COR-L47 (cell line): Measurements from ENCODE around the gene FOXK2.
"Not testable (repeated sequence)": the region's sequence is repeated elsewhere in the genome, so short reads cannot be mapped to it uniquely, and the experiment has no call there.

Experiments
- DNase-seq: peaks from one replicate; lab custom pipeline; 2025; lab: John Stamatoyannopoulos, UW

The FOXK2 gene

DNA sequence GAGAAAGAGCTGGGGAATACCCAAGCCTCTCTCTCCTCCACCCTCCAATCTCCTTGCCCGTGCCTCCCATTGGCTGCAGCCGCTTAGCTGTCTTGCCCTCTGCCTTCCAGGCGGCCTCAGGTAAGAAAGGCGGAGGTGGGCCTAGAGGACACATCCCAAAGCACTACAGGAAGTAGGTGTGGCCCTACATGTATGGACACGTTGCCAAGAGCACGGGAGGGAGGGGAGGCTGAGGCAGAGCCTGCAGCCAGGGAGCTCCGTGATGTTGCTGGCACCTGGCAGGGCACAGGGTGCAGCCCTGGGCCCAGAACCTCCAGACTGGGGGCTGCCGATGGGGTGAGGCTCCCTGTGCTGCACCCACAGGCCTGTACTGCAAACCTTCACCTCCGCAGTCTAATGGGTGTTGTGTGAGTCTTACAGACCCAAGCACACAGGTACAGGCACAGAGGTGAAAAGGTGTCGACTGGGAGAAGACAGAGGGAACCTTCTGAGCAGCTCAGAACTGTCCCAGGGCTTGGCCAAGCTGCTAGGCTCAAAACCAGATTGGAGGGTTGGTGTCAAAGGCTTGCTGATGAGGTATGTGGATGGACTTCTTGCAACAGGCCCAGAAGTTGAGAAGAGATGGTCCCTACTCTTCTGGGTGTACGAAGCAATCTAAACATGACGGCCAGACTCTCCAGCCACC, 23.5 kb upstream of the FOXK2 start:
- peak; percentile 59 for DNase-seq

DNA sequence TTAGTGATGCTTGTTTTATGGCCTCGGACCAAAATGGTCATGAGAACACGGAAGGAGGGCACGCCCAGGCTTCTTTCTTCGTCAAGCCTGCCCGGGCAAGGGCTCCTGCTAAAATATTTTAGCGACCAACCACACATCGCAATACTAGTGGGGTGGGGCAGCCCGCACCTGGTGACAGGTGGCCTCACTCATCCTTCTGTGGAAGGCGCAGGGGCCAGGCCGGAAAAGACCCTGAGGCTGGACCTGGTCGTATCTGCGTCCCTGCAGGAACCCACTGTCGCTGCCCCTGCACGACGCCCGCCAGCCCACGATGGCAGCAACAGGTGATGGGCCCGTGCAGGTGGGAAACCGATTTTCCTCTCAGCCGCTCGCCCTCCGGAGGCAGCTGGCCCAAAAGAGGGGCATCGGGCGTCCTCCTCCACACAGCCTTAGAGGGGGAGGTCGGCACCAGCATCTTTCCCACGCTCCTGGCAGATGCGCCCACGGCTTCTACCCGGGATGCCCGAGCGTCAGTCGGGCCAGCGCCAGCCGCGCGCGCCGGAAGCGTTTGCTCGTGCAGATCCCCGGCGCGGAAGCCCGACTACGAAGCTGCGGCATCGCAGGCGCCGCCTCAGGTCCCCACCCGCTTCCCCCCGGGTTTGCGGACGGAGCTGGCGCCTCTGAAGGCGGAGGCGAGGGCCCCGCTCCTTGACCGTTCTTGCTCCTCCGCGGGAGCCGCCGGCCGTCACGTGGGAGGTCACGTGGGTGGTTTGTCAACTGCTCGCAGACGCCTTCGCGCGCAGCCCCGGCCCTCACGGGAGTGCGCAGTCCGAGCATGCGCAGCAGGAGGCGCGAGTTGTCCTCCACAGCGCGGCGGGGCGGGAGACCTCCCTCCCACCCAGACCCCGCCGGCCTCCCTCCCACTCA, 22.8 kb upstream of the FOXK2 start:
- peak; percentile 95 for DNase-seq

DNA sequence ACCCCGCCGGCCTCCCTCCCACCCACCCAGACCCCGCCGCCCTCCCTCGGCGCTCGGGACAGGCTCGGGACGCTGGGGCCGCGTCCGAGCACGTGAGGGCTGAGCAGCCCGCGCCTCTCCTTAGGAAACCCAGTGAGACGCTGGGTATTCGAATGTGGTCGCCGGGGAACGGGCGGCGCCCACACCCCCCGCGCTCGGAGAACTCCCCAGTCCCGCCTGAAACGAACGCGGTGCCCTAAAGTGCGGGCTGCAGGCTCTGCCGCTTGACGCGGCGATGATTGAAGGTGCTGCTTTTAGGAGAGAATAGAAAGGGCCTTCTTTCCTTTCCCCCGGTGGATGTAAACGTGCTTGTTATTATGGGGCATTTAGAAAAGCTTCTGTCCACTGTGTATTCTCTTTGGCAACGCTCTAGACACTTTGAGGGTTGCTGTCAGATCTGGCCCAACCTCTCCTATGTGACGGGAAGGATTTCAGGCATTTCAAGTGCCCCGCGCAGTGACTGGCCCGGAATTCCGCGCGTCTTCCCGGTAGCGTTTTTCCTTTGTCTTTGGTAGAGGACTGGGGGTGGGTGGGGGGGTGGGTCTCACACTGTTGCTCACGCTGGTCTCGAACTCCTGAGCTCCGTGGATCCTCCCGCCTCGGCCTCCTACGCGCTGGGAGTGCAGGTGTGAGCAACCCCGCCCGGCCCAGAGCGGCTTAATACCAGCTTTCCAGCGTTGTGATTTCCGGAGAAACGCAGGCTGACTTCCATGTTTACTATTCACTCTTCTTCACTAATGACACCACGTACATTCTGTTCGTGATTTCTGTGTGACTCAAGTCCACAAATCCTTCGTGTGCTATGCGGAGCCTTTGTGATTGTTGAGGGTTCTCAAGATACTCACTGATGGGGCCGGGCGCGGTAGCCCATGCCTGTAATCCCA, 21.8 kb upstream of the FOXK2 start:
- DNase-seq, result peak; percentile 45

DNA sequence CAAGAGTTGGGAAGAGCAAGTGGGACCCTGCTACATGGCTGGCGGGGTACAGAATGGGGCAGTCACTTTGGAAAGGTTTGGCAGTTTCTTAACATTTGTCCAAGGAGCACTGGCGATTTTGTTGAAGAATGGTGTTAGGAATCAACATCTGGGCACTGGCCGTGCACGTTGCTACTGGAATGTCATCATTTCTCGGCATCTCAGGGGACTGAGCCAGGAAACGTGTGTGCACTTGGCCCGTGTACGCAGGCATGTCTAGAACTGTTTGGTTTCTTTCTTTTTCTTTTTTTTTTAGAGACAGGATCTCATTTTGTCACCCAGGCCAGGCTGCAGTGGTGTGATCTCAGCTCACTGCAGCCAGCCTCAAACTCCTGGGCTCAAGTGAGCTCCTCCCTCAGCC, 17.3 kb upstream of the FOXK2 start:
- no peak for DNase-seq

DNA sequence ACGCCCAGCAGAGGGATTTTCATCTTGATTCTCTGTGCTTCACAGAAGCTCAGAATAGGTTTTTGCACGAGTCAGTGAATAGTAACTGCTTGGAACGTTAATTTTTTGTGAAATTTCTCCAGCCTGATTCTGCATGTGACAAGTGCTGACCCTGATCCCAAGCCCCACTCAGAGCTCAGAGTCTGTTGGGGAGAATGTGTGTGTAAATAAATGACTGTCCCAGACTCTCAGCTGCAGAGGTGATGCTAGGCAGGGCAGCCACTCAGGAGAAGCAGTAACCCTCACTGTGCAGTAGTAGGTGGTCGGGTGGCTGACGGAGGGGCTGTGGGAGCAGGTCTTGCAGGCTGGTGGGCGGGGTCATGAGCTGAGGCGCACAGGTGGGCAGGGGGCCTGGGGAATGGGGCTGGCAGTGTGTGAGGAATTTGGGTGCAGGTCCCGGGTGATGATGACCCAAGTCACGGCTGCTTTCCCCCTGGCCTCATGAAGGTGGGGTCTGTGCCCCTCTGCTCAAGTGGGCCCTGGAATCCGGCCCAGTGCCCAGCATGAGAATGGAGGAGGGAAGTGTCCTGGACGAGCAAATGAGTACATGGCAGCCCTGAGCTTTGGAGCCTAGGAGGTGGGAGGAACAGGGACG, 16.3 kb upstream of the FOXK2 start:
- DNase-seq, result no peak

DNA sequence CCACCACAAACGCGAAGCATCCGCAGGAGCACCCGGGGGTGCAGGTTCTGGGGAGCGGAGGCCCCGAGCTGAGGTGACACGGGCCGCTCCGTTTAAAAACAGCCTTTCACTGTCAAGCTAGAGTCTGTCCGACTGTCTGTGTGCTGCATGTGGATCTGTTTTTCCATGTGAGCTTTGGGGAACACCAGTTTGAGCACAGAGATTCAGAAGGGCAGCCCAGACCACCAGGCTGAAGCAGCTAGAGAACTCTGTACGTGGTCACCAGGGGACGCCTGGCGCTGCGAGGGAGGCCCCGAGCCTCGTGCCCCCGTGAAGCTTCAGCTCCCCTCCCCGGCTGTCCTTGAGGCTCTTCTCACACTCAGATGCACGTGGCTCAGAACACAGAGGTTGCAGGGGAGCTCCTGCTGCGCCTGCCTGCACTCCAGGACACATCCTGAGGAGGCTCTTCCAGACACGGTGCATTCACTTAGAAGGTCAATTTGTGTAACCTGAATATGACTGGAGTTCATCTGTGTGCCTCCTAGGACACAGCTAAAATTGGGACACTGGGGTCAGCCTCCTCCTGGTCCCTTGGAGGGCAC, 15.7 kb upstream of the FOXK2 start:
- DNase-seq, result no peak

DNA sequence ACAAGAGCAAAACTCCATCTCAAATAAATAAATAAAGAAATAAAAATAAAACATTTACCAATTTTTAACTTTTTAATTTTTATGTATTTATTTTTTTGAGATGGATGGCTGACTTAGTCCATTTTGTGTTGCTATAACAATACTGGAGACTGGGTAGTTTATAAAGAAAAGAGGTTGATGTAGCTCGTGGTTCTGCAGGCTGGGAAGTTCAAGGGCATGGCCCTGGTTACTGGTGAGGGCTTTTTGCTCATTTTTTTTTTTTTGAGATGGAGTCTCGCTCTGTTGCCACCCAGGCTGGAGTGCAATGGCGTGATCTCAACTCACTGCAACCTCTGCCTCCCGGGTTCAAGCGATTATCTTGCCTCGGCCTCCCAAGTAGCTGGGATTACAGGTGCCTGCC, 14.2 kb upstream of the FOXK2 start:
- no peak for DNase-seq

DNA sequence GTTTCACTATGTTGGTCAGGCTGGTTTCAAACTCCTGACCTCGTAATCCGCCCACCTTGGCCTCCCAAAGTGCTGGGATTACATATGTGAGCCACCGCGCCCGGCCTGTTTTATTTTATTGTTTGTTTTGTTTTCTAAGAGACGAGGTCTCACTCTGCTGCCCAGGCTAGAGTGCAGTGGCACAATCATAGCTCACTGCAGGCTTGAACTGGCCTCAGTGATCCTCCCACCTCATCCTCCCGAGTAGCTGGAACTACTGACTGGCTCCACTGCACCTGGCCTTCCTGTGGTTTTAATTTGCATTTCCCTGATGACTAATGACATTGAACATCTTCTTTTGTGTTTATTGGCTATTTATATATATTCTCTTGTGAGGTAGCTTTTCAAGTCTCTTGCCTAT, 13.1 kb upstream of the FOXK2 start:
- not testable (repeated sequence) for DNase-seq

DNA sequence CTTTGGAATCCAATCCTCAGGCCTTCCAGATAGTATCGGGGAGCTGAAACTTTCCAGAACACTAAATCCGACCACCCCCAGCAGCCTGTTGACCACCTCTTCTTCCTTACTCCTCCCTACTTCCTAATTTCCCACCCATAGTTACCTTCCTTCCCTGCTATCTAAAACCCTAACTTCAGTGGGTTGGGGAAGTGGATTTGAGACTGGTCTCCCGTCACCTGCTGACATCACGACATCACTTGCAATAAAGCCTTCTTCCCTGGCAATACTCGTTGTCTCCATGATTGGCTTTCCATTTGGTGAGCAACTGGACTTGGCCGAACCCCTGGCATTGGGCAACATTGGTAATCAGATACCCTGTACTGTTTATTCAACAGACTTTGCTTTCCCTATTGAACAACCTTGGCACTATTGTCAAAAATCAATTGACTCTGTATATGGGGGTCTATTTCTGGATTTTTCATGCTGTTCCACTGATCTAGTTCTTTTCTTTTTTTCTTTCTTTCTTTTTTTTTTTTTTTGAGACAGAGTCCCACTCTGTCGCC, 11.8 kb upstream of the FOXK2 start:
- DNase-seq, result no peak

DNA sequence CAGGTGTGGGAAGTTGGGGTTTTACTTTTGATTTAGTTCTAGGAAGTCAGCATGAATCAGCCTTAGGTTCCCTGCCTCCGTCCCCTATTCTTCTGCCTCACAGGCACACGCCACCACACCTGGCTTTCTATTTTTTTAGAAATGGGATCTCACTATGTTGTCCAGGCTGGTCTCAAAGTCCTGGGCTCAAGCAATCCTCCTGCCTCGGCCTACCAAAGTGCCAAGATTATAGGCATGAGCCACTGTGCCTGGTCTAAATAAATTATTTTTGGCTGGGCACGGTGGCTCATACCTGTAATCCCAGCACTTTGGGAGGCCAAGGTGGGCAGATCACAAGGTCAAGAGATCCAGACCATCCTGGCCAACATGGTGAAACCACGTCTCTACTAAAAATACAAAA, 7.9 kb upstream of the FOXK2 start:
- DNase-seq, result not testable (repeated sequence)

DNA sequence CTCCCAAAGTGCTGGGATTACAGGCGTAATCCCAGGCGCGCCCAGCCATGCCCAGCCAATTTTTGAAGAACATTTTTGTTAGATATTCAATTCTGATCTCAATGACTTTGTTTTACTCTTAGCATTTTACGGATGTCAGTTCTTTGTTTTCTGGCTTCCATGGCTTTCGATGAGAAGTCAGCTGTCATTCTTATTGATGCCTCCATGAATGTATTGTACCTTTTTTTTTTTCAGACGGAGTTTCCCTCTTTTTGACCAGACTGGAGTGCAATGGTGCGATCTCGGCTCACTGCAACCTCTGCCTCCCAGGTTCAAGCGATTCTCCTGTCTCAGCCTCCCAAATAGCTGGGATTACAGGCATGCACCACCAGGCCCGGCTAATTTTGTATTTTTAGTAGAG, 5.7 kb upstream of the FOXK2 start:
- DNase-seq, result not testable (repeated sequence)

DNA sequence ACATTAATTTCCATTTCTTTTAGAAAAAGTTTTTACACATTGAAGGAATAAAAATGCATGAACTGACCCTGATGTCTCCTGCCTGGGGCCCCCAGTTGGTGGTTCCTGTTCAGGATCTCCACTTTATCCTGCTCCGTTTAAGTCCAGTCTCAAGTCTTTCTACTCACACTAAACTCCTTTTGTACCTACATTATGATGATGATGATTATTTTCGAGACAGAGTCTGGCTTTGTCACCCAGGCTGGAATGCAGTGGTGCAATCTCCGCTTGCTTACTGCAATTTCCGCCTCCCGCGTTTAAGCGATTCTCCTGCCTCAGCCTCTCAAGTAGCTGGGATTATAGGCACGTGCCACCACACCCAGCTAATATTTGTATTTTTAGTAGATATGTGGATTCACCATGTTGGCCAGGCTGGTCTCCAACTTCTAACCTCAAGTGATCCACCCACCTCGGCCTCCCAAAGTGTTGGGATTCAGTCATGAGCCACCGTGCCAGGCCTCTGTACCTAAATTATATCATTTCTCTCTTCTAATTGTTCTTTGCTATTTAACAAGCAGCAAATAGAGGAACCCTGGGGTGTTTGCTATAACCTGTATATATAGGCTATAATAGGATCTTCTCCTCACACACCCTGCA, 2.2 kb upstream of the FOXK2 start:
- peak; percentile 25 for DNase-seq

DNA sequence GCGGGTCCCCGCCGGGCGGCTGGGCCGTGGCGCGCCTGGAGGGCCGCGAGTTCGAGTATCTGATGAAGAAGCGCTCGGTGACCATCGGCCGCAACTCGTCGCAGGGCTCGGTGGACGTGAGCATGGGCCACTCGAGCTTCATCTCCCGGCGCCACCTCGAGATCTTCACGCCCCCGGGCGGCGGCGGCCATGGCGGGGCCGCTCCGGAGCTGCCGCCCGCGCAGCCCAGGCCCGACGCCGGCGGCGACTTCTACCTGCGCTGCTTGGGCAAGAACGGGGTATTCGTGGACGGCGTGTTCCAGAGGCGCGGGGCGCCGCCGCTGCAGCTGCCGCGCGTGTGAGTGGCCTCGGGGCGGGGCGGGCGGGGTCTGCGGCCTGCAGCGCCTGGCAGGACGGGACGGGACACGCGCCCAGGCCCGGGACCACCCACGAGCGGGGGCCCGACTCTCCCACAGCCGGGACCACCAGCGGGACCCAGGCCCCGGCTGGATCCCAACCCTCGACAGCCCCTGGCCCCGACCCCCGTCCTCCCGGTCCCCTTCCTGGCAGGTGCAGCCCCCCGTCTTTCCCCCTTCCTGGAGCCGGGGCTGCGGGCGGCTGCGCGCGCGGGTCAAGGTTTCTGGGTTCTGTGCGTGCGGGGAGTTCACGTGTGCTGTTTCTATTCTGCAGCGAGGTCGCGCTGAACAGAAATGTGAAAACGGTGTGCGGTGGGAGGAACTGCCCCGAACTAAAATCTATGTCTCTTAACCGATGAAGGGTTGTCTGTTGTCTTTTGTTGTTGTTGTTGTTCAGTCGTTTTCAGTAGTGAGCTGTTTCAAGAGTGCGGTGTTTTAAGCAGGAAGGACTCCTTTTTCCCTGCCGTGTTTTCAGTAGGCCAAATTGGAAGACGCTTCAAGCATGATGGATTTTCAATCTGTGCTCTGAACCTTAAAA, 705 bp downstream of the FOXK2 start:
- DNase-seq, result no peak

DNA sequence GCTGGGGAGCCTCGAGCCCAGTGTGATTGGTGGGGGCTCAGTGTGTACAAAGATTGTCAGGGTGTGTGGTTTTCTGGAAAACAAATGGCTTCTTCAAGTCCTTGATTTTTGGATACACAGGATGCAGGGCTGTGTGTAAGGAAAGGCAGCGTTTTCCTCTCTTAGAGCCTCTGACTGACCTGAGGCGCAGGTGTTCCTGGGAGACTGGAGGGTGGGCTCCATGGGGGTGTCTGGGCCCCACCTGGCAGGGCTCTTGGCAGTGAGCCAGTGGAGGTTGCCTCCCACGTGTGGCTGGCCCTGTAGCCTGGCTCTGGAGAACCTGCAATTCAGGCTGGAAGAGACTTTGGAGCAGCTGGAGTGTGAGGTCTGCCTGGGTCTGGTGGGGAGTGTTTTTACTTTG, 5.0 kb downstream of the FOXK2 start:
- peak; percentile 88 for DNase-seq

DNA sequence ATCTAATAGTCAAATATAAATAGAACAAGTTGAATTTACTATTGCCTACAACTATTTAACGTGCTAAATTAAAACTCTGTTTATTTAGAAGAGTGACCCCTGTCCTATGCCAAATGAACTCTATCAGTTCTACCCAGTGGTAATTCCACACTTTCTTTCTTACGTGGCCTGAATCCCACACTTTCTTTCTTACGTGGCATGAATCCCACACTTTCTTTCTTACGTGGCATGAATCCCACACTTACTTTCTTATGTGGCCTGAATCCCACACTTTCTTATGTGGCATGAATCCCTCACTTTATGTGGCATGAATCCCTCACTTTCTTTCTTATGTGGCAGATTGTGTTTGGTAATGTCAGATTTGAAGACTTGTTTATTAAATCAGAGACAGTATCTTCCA, 6.2 kb downstream of the FOXK2 start:
- DNase-seq, result no peak

DNA sequence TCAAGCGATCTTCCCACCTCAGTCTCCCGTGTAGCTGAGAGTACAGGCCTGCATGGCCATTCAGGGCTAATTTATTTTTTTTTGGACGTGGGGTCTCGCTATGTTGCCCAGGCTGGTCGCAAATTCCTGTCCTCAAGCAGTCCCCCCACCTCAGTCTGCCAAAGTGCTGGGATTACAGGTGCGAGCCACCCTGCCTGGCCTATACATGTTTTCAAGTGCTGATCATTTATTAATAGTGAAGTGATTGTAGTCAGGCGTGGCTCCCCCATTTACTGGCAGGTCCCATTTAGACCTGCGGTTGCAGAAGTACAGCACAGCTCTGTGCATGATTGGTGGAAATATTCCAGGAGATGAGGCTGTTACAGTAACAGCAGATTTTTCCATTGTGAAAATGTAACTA, 8.4 kb downstream of the FOXK2 start:
- no peak for DNase-seq

DNA sequence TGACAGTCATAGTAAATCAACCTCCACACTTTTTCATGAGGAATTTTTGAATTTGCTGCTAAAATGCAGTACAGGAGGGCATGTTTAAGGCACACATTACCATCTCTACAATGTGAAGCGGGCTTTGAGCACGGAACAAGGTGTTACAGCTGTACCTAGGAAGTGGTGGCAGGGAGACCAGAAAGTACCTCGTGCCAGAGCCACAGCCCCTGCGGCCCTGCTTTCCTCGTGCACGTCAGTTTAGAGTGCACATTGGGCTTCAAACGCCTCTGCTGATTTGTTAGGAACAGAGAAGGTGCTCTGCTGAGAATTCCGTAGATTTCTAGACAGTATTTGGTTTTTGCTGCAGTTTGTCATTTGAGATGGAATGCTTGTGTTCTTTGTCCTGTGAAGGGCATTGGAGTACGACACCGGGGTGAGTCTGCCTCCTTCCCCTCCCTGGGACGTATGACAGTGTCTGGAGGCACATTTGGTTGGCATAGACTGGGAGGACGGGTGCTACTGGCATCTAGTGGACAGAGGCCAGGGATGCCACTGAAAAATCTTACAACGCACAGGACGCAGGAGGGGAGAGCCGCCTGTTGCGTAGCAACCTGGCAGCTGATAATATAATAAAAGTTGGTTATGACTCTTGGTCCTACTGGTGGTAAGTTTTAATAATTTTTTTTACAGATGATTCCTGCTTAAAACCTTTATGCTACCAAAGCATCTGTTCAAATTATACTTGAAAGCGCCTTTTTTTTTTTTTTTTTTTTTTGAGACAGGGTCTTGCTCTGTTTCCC, 9.1 kb downstream of the FOXK2 start:
- DNase-seq, result peak; percentile 64

DNA sequence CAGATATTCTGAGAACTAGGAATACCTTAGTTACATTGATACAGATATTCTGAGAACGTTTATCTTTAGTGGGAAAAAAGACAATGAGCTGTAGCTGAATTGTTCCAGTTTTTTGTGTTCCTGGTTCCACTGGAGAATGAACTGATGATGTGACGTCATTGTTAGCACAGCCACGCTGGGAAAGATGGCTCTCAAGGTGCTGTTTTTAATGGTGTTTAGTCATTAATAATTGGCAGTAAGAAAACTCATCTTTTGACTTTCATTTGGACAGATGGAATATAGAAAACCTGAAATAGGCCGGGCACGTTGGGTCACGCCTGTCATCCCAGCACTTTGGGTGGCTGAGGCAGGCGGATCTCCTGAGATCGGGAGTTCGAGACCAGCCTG, 10.4 kb downstream of the FOXK2 start:
- DNase-seq, result no peak

DNA sequence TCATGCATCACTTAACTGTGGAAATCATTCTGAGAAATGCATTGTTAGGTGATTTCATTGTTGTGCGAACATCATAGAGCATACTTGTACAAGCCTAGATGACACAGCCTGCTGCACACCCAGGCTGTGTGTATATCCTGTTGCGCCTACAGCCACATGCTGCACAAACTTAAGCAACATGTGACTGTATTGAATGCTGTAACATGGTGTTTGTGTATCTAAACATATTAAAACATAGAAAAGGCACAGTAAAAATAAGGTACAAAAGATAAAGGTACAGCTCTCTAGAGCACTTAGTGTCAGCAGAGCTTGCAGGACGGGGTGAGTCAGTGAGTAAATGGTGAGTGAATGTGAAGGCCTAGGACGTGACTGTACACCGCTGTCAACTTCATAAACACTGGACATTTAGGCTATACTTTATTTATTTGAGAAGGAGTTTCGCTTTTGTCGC, 11.9 kb downstream of the FOXK2 start:
- no peak for DNase-seq
